ENCODE results near the gene BTBD16. TPM values are rescaled to one million over a fixed set of nuclear protein-coding genes. Genes with fewer than 3 reads are reported as not detected.
A peak's percentile ranks its signal among the peaks of the same experiment; 100 is the strongest.

Gene BTBD16
- total and polyA plus RNA-seq, 2 of the 13 experiments (the other 11 are each of a cell fraction or from before 2014, with no cell fraction given): 5.0 to 11.9 TPM

DNA sequence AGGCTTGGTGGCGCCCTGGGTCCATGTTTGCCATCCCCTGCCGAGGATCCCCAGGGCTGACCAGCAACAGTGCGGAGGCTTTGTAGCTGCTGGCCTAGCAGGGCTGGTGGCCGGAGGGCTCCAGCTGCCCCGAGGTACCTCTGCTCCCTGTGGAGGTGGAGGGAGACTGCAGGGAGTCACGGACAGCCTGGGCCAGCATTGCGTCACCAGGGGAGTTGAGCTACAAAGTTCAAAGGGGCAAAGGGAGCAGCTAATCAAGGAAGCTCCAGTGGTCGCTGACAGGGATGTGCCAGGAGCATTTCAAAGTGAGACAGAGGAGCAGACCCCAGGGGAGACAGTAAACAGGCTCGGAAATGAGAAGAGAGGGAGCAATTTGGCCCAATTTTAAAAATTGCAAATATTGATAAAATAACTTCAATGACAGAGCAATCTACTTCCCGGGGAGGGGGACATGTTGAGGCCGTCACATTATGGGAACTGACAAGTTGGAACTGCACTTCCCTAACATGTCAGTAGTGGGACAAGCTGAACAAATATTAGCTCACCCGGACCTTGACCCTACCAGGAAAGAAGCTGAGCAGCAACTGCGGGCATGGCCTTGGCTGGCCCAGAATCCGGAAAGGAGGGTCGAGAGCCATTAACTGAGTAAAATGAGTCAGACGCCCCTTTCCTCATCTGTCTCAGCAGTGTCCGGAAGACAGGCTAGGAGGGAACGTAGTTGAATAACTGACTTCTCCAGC is 39.4 kb downstream of the BTBD16 start (continued):
- TF ChIP-seq, protein P1, sequence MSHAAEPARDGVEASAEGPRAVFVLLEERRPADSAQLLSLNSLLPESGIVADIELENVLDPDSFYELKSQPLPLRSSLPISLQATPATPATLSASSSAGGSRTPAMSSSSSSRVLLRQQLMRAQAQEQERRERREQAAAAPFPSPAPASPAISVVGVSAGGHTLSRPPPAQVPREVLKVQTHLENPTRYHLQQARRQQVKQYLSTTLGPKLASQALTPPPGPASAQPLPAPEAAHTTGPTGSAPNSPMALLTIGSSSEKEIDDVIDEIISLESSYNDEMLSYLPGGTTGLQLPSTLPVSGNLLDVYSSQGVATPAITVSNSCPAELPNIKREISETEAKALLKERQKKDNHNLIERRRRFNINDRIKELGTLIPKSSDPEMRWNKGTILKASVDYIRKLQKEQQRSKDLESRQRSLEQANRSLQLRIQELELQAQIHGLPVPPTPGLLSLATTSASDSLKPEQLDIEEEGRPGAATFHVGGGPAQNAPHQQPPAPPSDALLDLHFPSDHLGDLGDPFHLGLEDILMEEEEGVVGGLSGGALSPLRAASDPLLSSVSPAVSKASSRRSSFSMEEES (CRISPR knock-in tag; IDR thresholded peaks at IDR 0.05): peak; percentile 43
- TF ChIP-seq, protein P2, sequence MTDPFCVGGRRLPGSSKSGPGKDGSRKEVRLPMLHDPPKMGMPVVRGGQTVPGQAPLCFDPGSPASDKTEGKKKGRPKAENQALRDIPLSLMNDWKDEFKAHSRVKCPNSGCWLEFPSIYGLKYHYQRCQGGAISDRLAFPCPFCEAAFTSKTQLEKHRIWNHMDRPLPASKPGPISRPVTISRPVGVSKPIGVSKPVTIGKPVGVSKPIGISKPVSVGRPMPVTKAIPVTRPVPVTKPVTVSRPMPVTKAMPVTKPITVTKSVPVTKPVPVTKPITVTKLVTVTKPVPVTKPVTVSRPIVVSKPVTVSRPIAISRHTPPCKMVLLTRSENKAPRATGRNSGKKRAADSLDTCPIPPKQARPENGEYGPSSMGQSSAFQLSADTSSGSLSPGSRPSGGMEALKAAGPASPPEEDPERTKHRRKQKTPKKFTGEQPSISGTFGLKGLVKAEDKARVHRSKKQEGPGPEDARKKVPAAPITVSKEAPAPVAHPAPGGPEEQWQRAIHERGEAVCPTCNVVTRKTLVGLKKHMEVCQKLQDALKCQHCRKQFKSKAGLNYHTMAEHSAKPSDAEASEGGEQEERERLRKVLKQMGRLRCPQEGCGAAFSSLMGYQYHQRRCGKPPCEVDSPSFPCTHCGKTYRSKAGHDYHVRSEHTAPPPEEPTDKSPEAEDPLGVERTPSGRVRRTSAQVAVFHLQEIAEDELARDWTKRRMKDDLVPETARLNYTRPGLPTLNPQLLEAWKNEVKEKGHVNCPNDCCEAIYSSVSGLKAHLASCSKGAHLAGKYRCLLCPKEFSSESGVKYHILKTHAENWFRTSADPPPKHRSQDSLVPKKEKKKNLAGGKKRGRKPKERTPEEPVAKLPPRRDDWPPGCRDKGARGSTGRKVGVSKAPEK (CRISPR knock-in tag; IDR thresholded peaks at IDR 0.05; ENCODE audit: borderline replicate concordance): peak; percentile 84; the same call in 1 of the 2 replicates
- peak; percentile 47 for TF ChIP-seq HNRNPLL (IDR thresholded peaks at IDR 0.05; ENCODE audit: low read depth, low read length, poor library complexity, severe bottlenecking)
- peak; percentile 22; the same call in 1 of the 2 replicates for TF ChIP-seq KMT2B (CRISPR knock-in tag; IDR thresholded peaks at IDR 0.05)
- peak; percentile 91; the same call in 1 of the 2 replicates for TF ChIP-seq ZNF350 (CRISPR knock-in tag; IDR thresholded peaks at IDR 0.05; ENCODE audit: borderline replicate concordance, low read depth)
- TF ChIP-seq, protein P3, sequence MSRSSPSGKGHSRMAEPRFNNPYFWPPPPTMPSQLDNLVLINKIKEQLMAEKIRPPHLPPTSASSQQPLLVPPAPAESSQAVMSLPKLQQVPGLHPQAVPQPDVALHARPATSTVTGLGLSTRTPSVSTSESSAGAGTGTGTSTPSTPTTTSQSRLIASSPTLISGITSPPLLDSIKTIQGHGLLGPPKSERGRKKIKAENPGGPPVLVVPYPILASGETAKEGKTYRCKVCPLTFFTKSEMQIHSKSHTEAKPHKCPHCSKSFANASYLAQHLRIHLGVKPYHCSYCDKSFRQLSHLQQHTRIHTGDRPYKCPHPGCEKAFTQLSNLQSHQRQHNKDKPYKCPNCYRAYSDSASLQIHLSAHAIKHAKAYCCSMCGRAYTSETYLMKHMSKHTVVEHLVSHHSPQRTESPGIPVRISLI (CRISPR knock-in tag; IDR thresholded peaks at IDR 0.05; ENCODE audit: borderline replicate concordance): peak; percentile 56
- TF ChIP-seq ZNF317 (CRISPR knock-in tag; IDR thresholded peaks at IDR 0.05): peak; percentile 41; the same call in 1 of the 2 replicates
- TF ChIP-seq, protein P4, sequence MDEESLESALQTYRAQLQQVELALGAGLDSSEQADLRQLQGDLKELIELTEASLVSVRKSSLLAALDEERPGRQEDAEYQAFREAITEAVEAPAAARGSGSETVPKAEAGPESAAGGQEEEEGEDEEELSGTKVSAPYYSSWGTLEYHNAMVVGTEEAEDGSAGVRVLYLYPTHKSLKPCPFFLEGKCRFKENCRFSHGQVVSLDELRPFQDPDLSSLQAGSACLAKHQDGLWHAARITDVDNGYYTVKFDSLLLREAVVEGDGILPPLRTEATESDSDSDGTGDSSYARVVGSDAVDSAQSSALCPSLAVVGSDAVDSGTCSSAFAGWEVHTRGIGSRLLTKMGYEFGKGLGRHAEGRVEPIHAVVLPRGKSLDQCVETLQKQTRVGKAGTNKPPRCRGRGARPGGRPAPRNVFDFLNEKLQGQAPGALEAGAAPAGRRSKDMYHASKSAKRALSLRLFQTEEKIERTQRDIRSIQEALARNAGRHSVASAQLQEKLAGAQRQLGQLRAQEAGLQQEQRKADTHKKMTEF (CRISPR knock-in tag; IDR thresholded peaks at IDR 0.05): peak; percentile 84
- peak; percentile 71 for TF ChIP-seq STAG1 (CRISPR knock-in tag; IDR thresholded peaks at IDR 0.05)
- TF ChIP-seq HOXD1 (CRISPR knock-in tag; IDR thresholded peaks at IDR 0.05): peak; percentile 72; the same call in 1 of the 2 replicates
- no peak for TF ChIP-seq ZNF20 (CRISPR knock-in tag; IDR thresholded peaks at IDR 0.05)
- TF ChIP-seq, protein P5, sequence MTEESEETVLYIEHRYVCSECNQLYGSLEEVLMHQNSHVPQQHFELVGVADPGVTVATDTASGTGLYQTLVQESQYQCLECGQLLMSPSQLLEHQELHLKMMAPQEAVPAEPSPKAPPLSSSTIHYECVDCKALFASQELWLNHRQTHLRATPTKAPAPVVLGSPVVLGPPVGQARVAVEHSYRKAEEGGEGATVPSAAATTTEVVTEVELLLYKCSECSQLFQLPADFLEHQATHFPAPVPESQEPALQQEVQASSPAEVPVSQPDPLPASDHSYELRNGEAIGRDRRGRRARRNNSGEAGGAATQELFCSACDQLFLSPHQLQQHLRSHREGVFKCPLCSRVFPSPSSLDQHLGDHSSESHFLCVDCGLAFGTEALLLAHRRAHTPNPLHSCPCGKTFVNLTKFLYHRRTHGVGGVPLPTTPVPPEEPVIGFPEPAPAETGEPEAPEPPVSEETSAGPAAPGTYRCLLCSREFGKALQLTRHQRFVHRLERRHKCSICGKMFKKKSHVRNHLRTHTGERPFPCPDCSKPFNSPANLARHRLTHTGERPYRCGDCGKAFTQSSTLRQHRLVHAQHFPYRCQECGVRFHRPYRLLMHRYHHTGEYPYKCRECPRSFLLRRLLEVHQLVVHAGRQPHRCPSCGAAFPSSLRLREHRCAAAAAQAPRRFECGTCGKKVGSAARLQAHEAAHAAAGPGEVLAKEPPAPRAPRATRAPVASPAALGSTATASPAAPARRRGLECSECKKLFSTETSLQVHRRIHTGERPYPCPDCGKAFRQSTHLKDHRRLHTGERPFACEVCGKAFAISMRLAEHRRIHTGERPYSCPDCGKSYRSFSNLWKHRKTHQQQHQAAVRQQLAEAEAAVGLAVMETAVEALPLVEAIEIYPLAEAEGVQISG (CRISPR knock-in tag; IDR thresholded peaks at IDR 0.05): peak; percentile 86
- TF ChIP-seq ZNF615 (CRISPR knock-in tag; IDR thresholded peaks at IDR 0.05; ENCODE audit: borderline replicate concordance): peak; percentile 73; the same call in 1 of the 2 replicates
- TF ChIP-seq, protein P6, sequence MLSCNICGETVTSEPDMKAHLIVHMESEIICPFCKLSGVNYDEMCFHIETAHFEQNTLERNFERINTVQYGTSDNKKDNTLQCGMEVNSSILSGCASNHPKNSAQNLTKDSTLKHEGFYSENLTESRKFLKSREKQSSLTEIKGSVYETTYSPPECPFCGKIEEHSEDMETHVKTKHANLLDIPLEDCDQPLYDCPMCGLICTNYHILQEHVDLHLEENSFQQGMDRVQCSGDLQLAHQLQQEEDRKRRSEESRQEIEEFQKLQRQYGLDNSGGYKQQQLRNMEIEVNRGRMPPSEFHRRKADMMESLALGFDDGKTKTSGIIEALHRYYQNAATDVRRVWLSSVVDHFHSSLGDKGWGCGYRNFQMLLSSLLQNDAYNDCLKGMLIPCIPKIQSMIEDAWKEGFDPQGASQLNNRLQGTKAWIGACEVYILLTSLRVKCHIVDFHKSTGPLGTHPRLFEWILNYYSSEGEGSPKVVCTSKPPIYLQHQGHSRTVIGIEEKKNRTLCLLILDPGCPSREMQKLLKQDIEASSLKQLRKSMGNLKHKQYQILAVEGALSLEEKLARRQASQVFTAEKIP (CRISPR knock-in tag; IDR thresholded peaks at IDR 0.05; ENCODE audit: borderline replicate concordance): no peak

Data from HepG2 (cell line).